AG04449 (cell line): ENCODE measurements around the gene THBS3.

Experiments
- CTCF ChIA-PET: fragments of 350-600 bp; formaldehyde crosslinking; extraction: SDS; loops from one replicate; lab custom pipeline; 2021; ENCODE audit warnings: antibody characterized with exemption; lab: Yijun Ruan, JAX
- POLR2A ChIA-PET: fragments of 400-600, 350-600 bp; formaldehyde crosslinking; extraction: SDS; loops from one replicate; lab custom pipeline; 2020; ENCODE audit warnings: antibody characterized with exemption, inconsistent platforms; lab: Yijun Ruan, JAX
- DNase-seq: peaks from one replicate; pipeline ENCODE4 v3.0.0-alpha.2; 2010; ENCODE audit warnings: low read depth, low spot score
- H3K4me3 ChIP-seq: 2 replicates; pipeline ENCODE4 v1.5.1; 2011; ENCODE audit warnings: low read depth, mild to moderate bottlenecking, control low read depth, low read length
- TF ChIP-seq, protein P1 (sequence below): IDR thresholded peaks from one replicate; pipeline ENCODE4 v1.5.1; 2011; ENCODE audit warnings: mild to moderate bottlenecking, moderate library complexity, low read length, control low read depth, inconsistent platforms; ENCODE audit not compliant: insufficient read depth; ENCODE audit errors: missing control alignments

The THBS3 gene

DNA sequence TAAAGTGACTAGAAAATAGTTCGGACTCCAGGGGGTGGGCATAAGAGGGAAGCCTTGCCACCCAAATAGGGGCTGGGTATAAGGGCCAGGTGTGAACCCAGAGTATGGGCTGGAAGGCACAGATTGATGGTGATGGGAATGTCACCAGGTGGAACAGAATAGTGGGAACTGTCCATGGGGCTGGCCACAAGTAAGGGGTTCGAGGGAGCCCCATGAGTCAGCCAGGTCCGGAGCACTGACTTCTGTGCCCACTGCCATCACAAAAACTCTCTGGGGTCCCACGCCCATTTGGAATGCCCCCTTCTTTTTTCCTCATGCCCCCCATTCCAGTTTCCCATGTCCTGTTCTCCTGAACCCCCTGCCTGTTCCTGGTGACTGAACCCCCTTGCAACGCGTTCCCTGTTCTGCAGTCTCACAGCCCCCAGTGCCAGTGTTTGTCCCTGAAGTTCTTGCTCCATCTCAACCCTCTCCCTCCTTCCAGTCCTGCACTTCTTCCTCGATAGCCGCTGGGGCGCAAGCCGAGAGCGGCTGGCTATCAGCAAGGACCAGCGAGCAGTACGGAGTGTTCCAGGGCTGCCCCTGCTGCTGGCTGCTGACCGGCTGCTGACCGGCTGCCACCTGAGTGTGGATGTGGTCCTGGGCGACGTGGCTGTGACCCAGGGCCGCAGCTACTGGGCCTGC, 26.2 kb downstream of the THBS3 start:
- POLR2A ChIA-PET: no interaction called here
- DNase-seq: no peak
- CTCF ChIA-PET: interaction anchor here (3.4 kb wide), 1 partner anchor 12 kb away, joined by 16 read pairs; no protein-coding TSS in a partner anchor
- TF ChIP-seq, protein P1, sequence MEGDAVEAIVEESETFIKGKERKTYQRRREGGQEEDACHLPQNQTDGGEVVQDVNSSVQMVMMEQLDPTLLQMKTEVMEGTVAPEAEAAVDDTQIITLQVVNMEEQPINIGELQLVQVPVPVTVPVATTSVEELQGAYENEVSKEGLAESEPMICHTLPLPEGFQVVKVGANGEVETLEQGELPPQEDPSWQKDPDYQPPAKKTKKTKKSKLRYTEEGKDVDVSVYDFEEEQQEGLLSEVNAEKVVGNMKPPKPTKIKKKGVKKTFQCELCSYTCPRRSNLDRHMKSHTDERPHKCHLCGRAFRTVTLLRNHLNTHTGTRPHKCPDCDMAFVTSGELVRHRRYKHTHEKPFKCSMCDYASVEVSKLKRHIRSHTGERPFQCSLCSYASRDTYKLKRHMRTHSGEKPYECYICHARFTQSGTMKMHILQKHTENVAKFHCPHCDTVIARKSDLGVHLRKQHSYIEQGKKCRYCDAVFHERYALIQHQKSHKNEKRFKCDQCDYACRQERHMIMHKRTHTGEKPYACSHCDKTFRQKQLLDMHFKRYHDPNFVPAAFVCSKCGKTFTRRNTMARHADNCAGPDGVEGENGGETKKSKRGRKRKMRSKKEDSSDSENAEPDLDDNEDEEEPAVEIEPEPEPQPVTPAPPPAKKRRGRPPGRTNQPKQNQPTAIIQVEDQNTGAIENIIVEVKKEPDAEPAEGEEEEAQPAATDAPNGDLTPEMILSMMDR: no peak
- H3K4me3 ChIP-seq: no peak overlapping the region

DNA sequence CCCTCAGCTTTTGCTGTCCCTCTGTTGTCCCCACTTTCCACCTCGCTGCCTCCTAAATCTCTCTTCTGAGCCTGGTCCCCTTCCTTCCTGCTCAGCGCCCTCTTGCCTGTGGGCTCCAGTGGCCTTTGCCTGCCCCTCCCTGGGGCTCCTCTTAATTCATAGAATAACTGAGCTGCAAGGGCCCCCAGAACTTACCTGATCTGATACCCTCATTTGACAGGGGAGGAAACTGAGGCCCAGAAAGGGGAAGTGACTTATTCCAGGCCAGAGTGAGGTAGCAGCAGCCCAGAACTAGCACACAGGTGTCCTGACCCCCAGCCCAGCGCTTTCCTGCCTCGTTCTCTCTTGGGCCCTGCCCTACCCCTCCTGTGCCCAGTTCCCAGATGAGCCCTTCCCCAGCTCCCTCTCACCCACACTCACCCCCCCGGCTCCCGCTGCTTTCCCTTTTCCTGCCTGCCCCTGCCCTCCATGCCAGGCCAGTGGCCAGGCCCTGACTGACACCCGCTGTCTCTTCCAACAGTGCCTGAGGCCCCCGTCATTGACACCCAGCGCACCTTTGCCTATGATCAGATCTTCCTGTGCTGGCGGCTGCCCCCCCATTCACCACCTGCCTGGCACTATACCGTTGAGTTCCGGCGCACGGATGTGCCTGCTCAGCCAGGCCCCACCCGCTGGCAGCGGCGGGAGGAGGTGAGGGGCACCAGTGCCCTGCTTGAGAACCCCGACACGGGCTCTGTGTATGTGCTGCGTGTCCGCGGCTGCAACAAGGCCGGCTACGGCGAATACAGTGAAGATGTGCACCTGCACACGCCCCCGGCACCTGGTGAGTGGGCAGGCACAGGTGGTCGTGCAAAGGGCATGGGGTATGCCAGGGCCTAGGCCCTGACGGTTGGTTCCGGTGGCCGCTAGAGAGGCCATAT, 28.3 kb downstream of the THBS3 start:
- DNase-seq: no peak
- POLR2A ChIA-PET: no interaction called here

DNA sequence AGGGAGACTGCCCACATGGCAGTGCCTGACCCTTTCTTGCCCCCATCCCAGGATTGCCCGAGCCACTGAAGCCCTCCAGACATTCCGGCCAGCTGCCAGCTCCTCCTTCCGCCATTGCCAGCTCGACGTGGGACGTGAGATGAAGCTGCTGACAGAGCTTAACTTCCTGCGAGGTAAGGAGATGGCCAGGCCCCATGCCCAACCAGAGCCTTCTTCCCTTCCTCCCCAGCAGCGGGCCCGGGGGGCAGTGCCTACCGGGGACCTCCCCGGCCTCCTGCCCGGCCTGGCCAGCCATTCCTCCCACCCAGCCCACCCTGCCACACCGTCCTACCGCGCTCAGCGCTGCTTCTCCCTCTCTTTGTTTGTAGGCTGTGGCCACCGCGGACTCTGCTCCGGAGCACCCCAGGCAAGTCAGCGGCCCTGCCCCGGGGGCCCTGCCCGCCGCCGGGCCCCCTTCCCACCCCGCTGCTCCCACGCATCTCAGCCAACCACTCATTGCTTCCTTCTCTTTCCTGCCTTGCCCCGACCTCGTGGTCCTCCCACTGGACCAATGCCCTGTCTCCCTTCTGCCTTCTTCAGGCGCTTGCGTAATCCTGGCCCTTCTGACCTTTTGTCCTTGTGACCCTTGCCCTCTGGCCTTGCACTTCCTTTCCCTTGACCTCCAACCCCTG, 29.1 kb downstream of the THBS3 start:
- TF ChIP-seq, protein P1: no peak
- H3K4me3 ChIP-seq: no peak overlapping the region
- CTCF ChIA-PET: interaction anchor here (0.6 to 3.0 kb wide), 6 partner anchors 15 to 144 kb away, joined by 3 to 54 read pairs (median 9); no protein-coding TSS in a partner anchor
- no peak for DNase-seq
- POLR2A ChIA-PET: no interaction called here

More for the DNA sequence above, 28.3 kb downstream of the THBS3 start:
- TF ChIP-seq, protein P1: no peak
- CTCF ChIA-PET: interaction anchor here (0.6 to 3.4 kb wide), 7 partner anchors 14 to 143 kb away, joined by 3 to 54 read pairs (median 3); no protein-coding TSS in a partner anchor
- H3K4me3 ChIP-seq: no peak overlapping the region

DNA sequence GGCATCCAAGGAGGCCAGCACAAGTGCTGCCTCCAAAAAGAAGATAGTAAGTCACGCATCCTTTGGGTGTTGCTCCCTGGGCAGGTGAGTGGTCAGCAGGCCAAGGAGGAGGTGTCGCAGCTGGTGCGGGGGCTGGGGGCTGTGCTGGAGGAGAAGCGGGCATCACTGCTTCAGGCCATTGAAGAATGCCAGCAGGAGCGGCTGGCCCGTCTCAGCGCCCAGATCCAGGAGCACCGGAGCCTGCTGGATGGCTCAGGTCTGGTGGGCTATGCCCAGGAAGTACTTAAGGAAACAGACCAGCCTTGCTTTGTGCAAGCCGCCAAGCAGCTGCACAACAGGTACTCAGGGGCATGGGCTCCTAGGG, 29.8 kb downstream of the THBS3 start:
- TF ChIP-seq, protein P1: no peak
- H3K4me3 ChIP-seq: no peak overlapping the region
- ChIA-PET CTCF (interaction anchor here (1.0 to 3.0 kb wide), 10 partner anchors 15 to 471 kb away, joined by 3 to 54 read pairs (median 8); partner anchors contain the start of gene THBS3), POLR2A (no interaction called here)
- no peak for DNase-seq

DNA sequence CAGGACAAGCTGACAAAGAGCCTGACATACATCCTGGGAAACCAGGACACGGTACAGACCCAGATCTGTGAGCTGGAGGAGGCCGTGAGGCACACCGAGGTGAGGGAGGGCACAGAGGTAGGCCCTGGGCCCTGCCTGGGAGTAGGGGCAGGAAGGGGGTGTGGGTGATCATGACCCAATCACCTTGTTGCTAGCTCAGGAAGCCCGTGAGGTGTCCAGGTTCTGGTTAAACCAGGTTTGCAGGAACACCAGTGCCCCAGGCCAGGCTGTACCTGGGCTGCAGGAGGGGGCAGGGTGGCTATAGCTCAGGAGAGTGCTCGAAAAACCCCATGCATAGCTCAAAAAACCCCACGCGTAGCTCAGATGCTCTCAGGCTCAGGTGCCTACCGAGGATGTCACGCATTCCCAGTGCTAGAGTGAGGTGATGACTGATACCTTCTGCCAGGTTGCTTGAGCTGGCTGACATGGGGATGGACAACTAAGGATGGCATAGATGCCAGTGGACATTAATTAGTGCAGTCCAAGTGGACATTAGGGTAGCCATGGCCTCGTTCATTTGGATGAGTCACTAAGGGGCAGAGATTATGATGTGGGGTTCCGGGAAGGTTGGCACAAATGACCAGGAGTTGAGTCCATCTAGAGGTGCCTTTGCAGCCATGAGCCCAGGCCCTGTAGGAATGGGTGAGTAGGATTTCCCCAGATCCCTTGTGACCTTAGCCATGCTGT, 30.3 kb downstream of the THBS3 start:
- TF ChIP-seq, protein P1: no peak
- CTCF ChIA-PET: interaction anchor here (0.7 to 3.9 kb wide), 15 partner anchors 8 to 471 kb away, joined by 3 to 54 read pairs (median 4); partner anchors contain the start of gene THBS3
- POLR2A ChIA-PET: no interaction called here
- no peak overlapping the region for H3K4me3 ChIP-seq
- DNase-seq: no peak
